ENCODE measurements around the gene KANSL1.

DNA sequence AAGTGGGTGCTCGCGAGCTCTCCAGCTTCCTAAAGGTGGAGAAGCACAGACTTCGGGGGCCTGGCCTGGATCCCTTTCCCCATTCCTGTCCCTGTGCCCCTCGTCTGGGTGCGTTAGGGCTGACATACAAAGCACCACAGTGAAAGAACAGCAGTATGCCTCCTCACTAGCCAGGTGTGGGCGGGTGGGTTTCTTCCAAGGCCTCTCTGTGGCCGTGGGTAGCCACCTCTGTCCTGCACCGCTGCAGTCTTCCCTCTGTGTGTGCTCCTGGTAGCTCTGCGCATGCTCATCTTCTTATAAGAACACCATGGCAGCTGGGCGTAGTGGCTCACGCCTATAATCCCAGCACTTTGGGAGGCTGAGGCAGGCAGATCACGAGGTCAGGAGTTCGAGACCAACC lies 196.1 kb downstream of the KANSL1 start:
- TF ChIP-seq, protein P1, sequence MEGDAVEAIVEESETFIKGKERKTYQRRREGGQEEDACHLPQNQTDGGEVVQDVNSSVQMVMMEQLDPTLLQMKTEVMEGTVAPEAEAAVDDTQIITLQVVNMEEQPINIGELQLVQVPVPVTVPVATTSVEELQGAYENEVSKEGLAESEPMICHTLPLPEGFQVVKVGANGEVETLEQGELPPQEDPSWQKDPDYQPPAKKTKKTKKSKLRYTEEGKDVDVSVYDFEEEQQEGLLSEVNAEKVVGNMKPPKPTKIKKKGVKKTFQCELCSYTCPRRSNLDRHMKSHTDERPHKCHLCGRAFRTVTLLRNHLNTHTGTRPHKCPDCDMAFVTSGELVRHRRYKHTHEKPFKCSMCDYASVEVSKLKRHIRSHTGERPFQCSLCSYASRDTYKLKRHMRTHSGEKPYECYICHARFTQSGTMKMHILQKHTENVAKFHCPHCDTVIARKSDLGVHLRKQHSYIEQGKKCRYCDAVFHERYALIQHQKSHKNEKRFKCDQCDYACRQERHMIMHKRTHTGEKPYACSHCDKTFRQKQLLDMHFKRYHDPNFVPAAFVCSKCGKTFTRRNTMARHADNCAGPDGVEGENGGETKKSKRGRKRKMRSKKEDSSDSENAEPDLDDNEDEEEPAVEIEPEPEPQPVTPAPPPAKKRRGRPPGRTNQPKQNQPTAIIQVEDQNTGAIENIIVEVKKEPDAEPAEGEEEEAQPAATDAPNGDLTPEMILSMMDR (IDR thresholded peaks at IDR 0.05), result no peak
- TF ChIP-seq EP300 (IDR thresholded peaks at IDR 0.05), result no peak
- no peak for TF ChIP-seq POLR2A (IDR thresholded peaks at IDR 0.05)
